K562 (cell line): ENCODE results near the gene PLAAT3. TPM values are rescaled to one million over a fixed set of nuclear protein-coding genes. Genes with fewer than 3 reads are reported as not detected.

Experiments
- BDP1 ChIP-seq: IDR thresholded peaks from 3 replicates; pipeline ENCODE4 v1.6.1; 2011; ENCODE audit not compliant: insufficient read length, insufficient read depth
- KDM5B ChIP-seq: fragments of 200-600 bp; sonication (generic); IDR thresholded peaks from 2 replicates; pipeline ENCODE4 v1.6.1; 2012; ENCODE audit warnings: low read depth, mild to moderate bottlenecking, moderate library complexity, low read length, control low read depth, inconsistent platforms; ENCODE audit not compliant: insufficient replicate concordance
- MLLT1 ChIP-seq, 2 experiments: fragments of 450-650 bp; IDR thresholded peaks; 2 replicates each; pipeline ENCODE4 v1.6.1; 2016
- SNIP1 ChIP-seq: fragments of 450-650 bp; IDR thresholded peaks from 2 replicates; pipeline ENCODE4 v1.7.1; 2017; ENCODE audit warnings: low read depth, mild to moderate bottlenecking
- polyA plus RNA-seq, 8 experiments: library from polyadenylated mRNA; depleted of rRNA in 4 of 8; stranded (reverse) in 5 of 8; unstranded in 3 of 8; fragments of >200 nt; fragmentation: Nextera tagmentation in 2 of 8; fragmentation: Illumina TruSeq in 1 of 8; extraction: Ambion mirVana in 2 of 8; extraction: Trizol in 1 of 8; gene quantifications; 2 replicates each; pipeline versions ENCODE4 v1.2.1 to v1.2.3, GENCODE V29; 2011 to 2014; ENCODE audit warnings: inconsistent platforms in 1 of 8, missing spikeins in 1 of 8
- total RNA-seq, 7 experiments: library from RNA; depleted of rRNA in 6 of 7; stranded (reverse); fragments of >200 nt in 6 of 7; fragmentation: Illumina TruSeq in 2 of 7; extraction: Trizol in 2 of 7; gene quantifications; 2 replicates each; pipeline versions ENCODE4 v1.2.1 to v1.2.3, GENCODE V29; 2011 to 2021; ENCODE audit warnings: low replicate concordance in 1 of 7
- TF ChIP-seq, protein P1 (sequence below): sonication (generic); IDR thresholded peaks from 2 replicates; pipeline ENCODE4 v1.6.1; 2016
- TF ChIP-seq, protein P2 (sequence below): fragments of 450-650 bp; formaldehyde crosslinking; IDR thresholded peaks from 2 replicates; pipeline ENCODE4 v1.4.0; 2022; ENCODE audit warnings: missing genetic modification characterization
- TF ChIP-seq, protein P3 (sequence below): fragments of 450-650 bp; IDR thresholded peaks from 2 replicates; pipeline ENCODE4 v1.7.0; 2016; ENCODE audit warnings: borderline replicate concordance

Gene PLAAT3
- total and polyA plus RNA-seq, 9 of the 15 experiments (the other 6 are each of a cell fraction or from before 2014, with no cell fraction given): 0.80 to 2.7 (median 1.4) TPM

- peak; percentile 34 to 61; a peak in 2 of 4 replicates for TF ChIP-seq MLLT1 (IDR thresholded peaks at IDR 0.05)
- TF ChIP-seq, protein P1, sequence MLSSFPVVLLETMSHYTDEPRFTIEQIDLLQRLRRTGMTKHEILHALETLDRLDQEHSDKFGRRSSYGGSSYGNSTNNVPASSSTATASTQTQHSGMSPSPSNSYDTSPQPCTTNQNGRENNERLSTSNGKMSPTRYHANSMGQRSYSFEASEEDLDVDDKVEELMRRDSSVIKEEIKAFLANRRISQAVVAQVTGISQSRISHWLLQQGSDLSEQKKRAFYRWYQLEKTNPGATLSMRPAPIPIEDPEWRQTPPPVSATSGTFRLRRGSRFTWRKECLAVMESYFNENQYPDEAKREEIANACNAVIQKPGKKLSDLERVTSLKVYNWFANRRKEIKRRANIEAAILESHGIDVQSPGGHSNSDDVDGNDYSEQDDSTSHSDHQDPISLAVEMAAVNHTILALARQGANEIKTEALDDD: no peak
- 0 out of 2 replicates have a peak, but pooled peaks have one; percentile 19 for TF ChIP-seq SNIP1
- TF ChIP-seq, protein P2, sequence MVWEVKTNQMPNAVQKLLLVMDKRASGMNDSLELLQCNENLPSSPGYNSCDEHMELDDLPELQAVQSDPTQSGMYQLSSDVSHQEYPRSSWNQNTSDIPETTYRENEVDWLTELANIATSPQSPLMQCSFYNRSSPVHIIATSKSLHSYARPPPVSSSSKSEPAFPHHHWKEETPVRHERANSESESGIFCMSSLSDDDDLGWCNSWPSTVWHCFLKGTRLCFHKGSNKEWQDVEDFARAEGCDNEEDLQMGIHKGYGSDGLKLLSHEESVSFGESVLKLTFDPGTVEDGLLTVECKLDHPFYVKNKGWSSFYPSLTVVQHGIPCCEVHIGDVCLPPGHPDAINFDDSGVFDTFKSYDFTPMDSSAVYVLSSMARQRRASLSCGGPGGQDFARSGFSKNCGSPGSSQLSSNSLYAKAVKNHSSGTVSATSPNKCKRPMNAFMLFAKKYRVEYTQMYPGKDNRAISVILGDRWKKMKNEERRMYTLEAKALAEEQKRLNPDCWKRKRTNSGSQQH: 0 out of 2 replicates have a peak, but pooled peaks have one; percentile 72
- TF ChIP-seq, protein P3, sequence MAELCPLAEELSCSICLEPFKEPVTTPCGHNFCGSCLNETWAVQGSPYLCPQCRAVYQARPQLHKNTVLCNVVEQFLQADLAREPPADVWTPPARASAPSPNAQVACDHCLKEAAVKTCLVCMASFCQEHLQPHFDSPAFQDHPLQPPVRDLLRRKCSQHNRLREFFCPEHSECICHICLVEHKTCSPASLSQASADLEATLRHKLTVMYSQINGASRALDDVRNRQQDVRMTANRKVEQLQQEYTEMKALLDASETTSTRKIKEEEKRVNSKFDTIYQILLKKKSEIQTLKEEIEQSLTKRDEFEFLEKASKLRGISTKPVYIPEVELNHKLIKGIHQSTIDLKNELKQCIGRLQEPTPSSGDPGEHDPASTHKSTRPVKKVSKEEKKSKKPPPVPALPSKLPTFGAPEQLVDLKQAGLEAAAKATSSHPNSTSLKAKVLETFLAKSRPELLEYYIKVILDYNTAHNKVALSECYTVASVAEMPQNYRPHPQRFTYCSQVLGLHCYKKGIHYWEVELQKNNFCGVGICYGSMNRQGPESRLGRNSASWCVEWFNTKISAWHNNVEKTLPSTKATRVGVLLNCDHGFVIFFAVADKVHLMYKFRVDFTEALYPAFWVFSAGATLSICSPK: peak; percentile 47; the same call in 1 of the 2 replicates
- TF ChIP-seq KDM5B: no peak
- TF ChIP-seq BDP1: no peak
Measured at GRCh38 chr11:63572026-63572688, 42.1 kb downstream of the PLAAT3 start (continued).
